ENCODE results near the gene ITCH. TPM values are rescaled to one million over a fixed set of nuclear protein-coding genes. Genes with fewer than 3 reads are reported as not detected.
A peak's percentile ranks its signal among the peaks of the same experiment; 100 is the strongest.

Gene ITCH
- total and polyA plus RNA-seq, 4 donors, result 9.3 to 68.1 (median 30.4) TPM

GRCh38 chr20:34415079-34415478, 52.0 kb downstream of the ITCH start:
- Histone ChIP-seq H3K36me3 (ENCODE audit: control insufficient read depth in 4 of 4, insufficient read depth in 4 of 4, low read length in 4 of 4) (peaks cover 6 to 20% (median 13%) of the 10 kb centered on the region in 4 donors), H3K9ac (ENCODE audit: insufficient read depth in 1 of 2, low read length in 2 of 2) (no peak overlapping the region), H3K4me1 (ENCODE audit: control insufficient read depth in 5 of 5, insufficient read depth in 5 of 5, low read length in 5 of 5) (peaks cover 2 to 5% (median 3%) of the 10 kb centered on the region in 5 donors), H3K9me3 (ENCODE audit: control insufficient read depth in 4 of 4, insufficient read depth in 3 of 4, low read length in 3 of 4) (no peaks in the 10 kb centered on the region), H3K27me3 (ENCODE audit: control insufficient read depth in 3 of 3, insufficient read depth in 3 of 3, low read length in 2 of 3) (no peaks in the 10 kb centered on the region), H3K4me3 (no peak overlapping the region), H3K27ac (ENCODE audit: low read depth in 1 of 2, low read length in 1 of 2) (peak overlapping the region in 1 of 2 donors; percentile 22)
- ATAC-seq (ENCODE audit: insufficient read depth, low FRiP score) (no peak), DNase-seq (no peak)
- WGBS, 2 donors, result 61 to 70% methylated on average over 3 of the region's 3 CpGs
- TF ChIP-seq CTCF (IDR thresholded peaks at IDR 0.05; ENCODE audit: control extremely low read depth, extremely low read depth), result no peak

- DNase-seq (peak in 2 of 3 donors; percentile 60 to 69), ATAC-seq (ENCODE audit: insufficient read depth, low FRiP score) (no peak)
- H3K27ac ChIP-seq (ENCODE audit: low read depth in 1 of 2, low read length in 1 of 2), result no peak overlapping the region
- no peaks in the 10 kb centered on the region for H3K9me3 ChIP-seq (ENCODE audit: control insufficient read depth in 4 of 4, insufficient read depth in 3 of 4, low read length in 3 of 4)
- peaks cover 3 to 11% (median 5%) of the 10 kb centered on the region in 5 donors for H3K4me1 ChIP-seq (ENCODE audit: control insufficient read depth in 5 of 5, insufficient read depth in 5 of 5, low read length in 5 of 5)
- 66 to 69% methylated on average over 1 of the region's 1 CpG for WGBS, 2 donors
- H3K36me3 ChIP-seq (ENCODE audit: control insufficient read depth in 4 of 4, insufficient read depth in 4 of 4, low read length in 4 of 4), result peaks cover 17 to 18% (median 18%) of the 10 kb centered on the region in 4 donors
- no peaks in the 10 kb centered on the region for H3K27me3 ChIP-seq (ENCODE audit: control insufficient read depth in 3 of 3, insufficient read depth in 3 of 3, low read length in 2 of 3)
- no peak for TF ChIP-seq CTCF (IDR thresholded peaks at IDR 0.05; ENCODE audit: control extremely low read depth, extremely low read depth)
- no peak overlapping the region for H3K9ac ChIP-seq (ENCODE audit: insufficient read depth in 1 of 2, low read length in 2 of 2)
- H3K4me3 ChIP-seq, result no peak overlapping the region
Measured at GRCh38 chr20:34420146-34420545, 57.1 kb downstream of the ITCH start.

GRCh38 chr20:34420975-34421374, 57.9 kb downstream of the ITCH start:
- DNase-seq, result no peak
- no peak for ATAC-seq (ENCODE audit: insufficient read depth, low FRiP score)
- 92 to 94% methylated on average over 4 of the region's 4 CpGs for WGBS, 2 donors
- H3K27ac ChIP-seq (ENCODE audit: low read depth in 1 of 2, low read length in 1 of 2), result no peak overlapping the region
- H3K9me3 ChIP-seq (ENCODE audit: control insufficient read depth in 4 of 4, insufficient read depth in 3 of 4, low read length in 3 of 4), result no peaks in the 10 kb centered on the region
- no peak overlapping the region for H3K4me3 ChIP-seq
- no peak overlapping the region for H3K9ac ChIP-seq (ENCODE audit: insufficient read depth in 1 of 2, low read length in 2 of 2)
- peaks cover 12 to 22% (median 17%) of the 10 kb centered on the region in 4 donors for H3K36me3 ChIP-seq (ENCODE audit: control insufficient read depth in 4 of 4, insufficient read depth in 4 of 4, low read length in 4 of 4)
- H3K4me1 ChIP-seq (ENCODE audit: control insufficient read depth in 5 of 5, insufficient read depth in 5 of 5, low read length in 5 of 5), result peaks cover 2 to 11% (median 6%) of the 10 kb centered on the region in 5 donors
- no peak for TF ChIP-seq CTCF (IDR thresholded peaks at IDR 0.05; ENCODE audit: control extremely low read depth, extremely low read depth)
- H3K27me3 ChIP-seq (ENCODE audit: control insufficient read depth in 3 of 3, insufficient read depth in 3 of 3, low read length in 2 of 3), result no peaks in the 10 kb centered on the region
